HCT116 (cell line): ENCODE results near the gene CPA2. TPM values are rescaled to one million over a fixed set of nuclear protein-coding genes. Genes with fewer than 3 reads are reported as not detected.

ENCODE experiments used
- ATAC-seq: fragments of 200-7000 bp; cut with Tn5 transposase; 2 replicates; pipeline ENCODE4 v1.9.1; 2020; ENCODE audit warnings: mild to moderate bottlenecking, moderate library complexity
- BruUV-seq: library from RNA; stranded (reverse); fragments of 400-500 nt; replicated peaks from 2 replicates; lab custom pipeline; 2021; lab: Mats Ljungman, UMichigan
- CTCF ChIA-PET: fragments of 300-600 bp; sonication (Branson Sonifier 250); formaldehyde crosslinking; loops from one replicate; lab custom pipeline; 2021; ENCODE audit warnings: antibody characterized with exemption; lab: Charles Lee
- POLR2A ChIA-PET: fragments of 300-600, 350-600 bp; sonication (Branson Sonifier 250); formaldehyde crosslinking; loops from one replicate; lab custom pipeline; 2021; ENCODE audit warnings: antibody characterized with exemption; lab: Charles Lee
- RAD21 ChIA-PET, 2 experiments: fragments of 300-600 bp; sonication (Branson Sonifier 250); formaldehyde crosslinking; loops; one replicate each; lab custom pipeline; 2023; ENCODE audit warnings: low total read pairs in 2 of 2; ENCODE audit not compliant: uncharacterized antibody in 2 of 2, unreplicated experiment in 2 of 2, low non-redundant PET in 1 of 2; lab: Charles Lee
- DNase-seq: peaks from one replicate; pipeline ENCODE4 v3.0.0-alpha.2; 2010; ENCODE audit warnings: low read depth, low spot score
- H2AFZ ChIP-seq: fragments of 200-600 bp; shearing (Covaris generic), sonication (generic); 2 replicates; pipeline ENCODE4 v1.6.1; 2017; ENCODE audit warnings: low read depth, mixed run types, mixed read lengths, antibody characterized with exemption, low read length; ENCODE audit not compliant: poor library complexity, severe bottlenecking
- H3K27ac ChIP-seq: 2 replicates; pipeline ENCODE4 v1.5.1; 2012; ENCODE audit warnings: low read depth, low read length
- H3K27me3 ChIP-seq: fragments of 200-600 bp; sonication (generic); 2 replicates; pipeline ENCODE4 v1.6.1; 2016; ENCODE audit warnings: mixed run types, low read length, mixed read lengths; ENCODE audit not compliant: insufficient read depth
- H3K36me3 ChIP-seq, 2 experiments: fragments of 200-500 bp in 1 of 2; fragments of 200-600 bp in 1 of 2; sonication (Bioruptor generic) in 1 of 2; sonication (generic) in 1 of 2; 2 replicates each; pipeline versions ENCODE4 v1.5.1 to v1.6.1; 2014 to 2016; ENCODE audit warnings: low read length in 2 of 2, inconsistent platforms in 1 of 2, mixed read lengths in 1 of 2, mixed run types in 1 of 2; ENCODE audit not compliant: insufficient read depth in 2 of 2, control insufficient read depth in 1 of 2
- H3K4me1 ChIP-seq, 2 experiments: fragments of 200-600 bp in 1 of 2; sonication (generic) in 1 of 2; 2 replicates each; pipeline versions ENCODE4 v1.5.1 to v1.6.1; 2012 to 2017; ENCODE audit warnings: low read length in 2 of 2, inconsistent platforms in 1 of 2, mild to moderate bottlenecking in 1 of 2, mixed read lengths in 1 of 2, mixed run types in 1 of 2, moderate library complexity in 1 of 2; ENCODE audit not compliant: insufficient read depth in 2 of 2, control insufficient read depth in 1 of 2
- H3K4me2 ChIP-seq: fragments of 200-600 bp; sonication (generic); 2 replicates; pipeline ENCODE4 v1.6.1; 2017; ENCODE audit warnings: mixed run types, low read length, mixed read lengths
- H3K4me3 ChIP-seq, 2 experiments: fragments of 200-600 bp in 1 of 2; sonication (generic) in 1 of 2; replicated peaks in 1 of 2; 2 replicates each; pipeline ENCODE4 v1.5.1; 2011 to 2016; ENCODE audit warnings: low read length in 2 of 2, control low read depth in 1 of 2, low read depth in 1 of 2, mild to moderate bottlenecking in 1 of 2, mixed read lengths in 1 of 2, mixed run types in 1 of 2
- H3K79me2 ChIP-seq: fragments of 200-600 bp; sonication (generic); 2 replicates; pipeline ENCODE4 v1.6.1; 2017; ENCODE audit warnings: mild to moderate bottlenecking, mixed run types, low read length, moderate library complexity, mixed read lengths; ENCODE audit not compliant: insufficient read depth
- H3K9ac ChIP-seq: fragments of 200-600 bp; sonication (generic); 2 replicates; pipeline ENCODE4 v1.6.1; 2016; ENCODE audit warnings: low read length, mixed read lengths
- H3K9me2 ChIP-seq: fragments of 200-600 bp; sonication (generic), shearing (Covaris generic); 2 replicates; pipeline ENCODE4 v1.6.1; 2017; ENCODE audit warnings: mixed run types, mild to moderate bottlenecking, moderate library complexity; ENCODE audit not compliant: insufficient read depth
- H3K9me3 ChIP-seq, 2 experiments: fragments of 200-500 bp in 1 of 2; fragments of 200-600 bp in 1 of 2; sonication (Bioruptor generic) in 1 of 2; sonication (generic) in 1 of 2; 2 replicates each; pipeline ENCODE4 v1.6.1; 2014 to 2017; ENCODE audit warnings: low read length in 2 of 2, mixed read lengths in 2 of 2, inconsistent platforms in 1 of 2, low read depth in 1 of 2, mild to moderate bottlenecking in 1 of 2, mixed run types in 1 of 2, moderate library complexity in 1 of 2; ENCODE audit not compliant: control insufficient read depth in 1 of 2, insufficient read depth in 1 of 2
- H4K20me1 ChIP-seq: fragments of 200-600 bp; sonication (generic), shearing (Covaris generic); 2 replicates; pipeline ENCODE4 v1.6.1; 2017; ENCODE audit warnings: mixed run types, mild to moderate bottlenecking, moderate library complexity; ENCODE audit not compliant: insufficient read depth
- CEBPB ChIP-seq: IDR thresholded peaks from 2 replicates; pipeline ENCODE4 v1.6.1; 2012; ENCODE audit warnings: low read depth
- EGR1 ChIP-seq: IDR thresholded peaks from 2 replicates; pipeline ENCODE4 v1.6.1; 2012; ENCODE audit warnings: low read depth
- ELF1 ChIP-seq: IDR thresholded peaks from 2 replicates; pipeline ENCODE4 v1.6.1; 2012; ENCODE audit warnings: low read depth, borderline replicate concordance
- EZH2 ChIP-seq: fragments of 200-600 bp; sonication (generic); IDR thresholded peaks from 2 replicates; pipeline ENCODE4 v1.6.1; 2017; ENCODE audit warnings: antibody characterized with exemption, mixed run types
- EZH2phosphoT487 ChIP-seq: fragments of 200-600 bp; IDR thresholded peaks from 2 replicates; pipeline ENCODE4 v1.6.1; 2018; ENCODE audit warnings: antibody characterized with exemption, borderline replicate concordance
- FOSL1 ChIP-seq: IDR thresholded peaks from 2 replicates; pipeline ENCODE4 v1.6.1; 2012; ENCODE audit warnings: low read depth
- POLR2A ChIP-seq: IDR thresholded peaks from 2 replicates; pipeline ENCODE4 v1.7.0; 2011; ENCODE audit warnings: borderline replicate concordance; ENCODE audit not compliant: insufficient read depth, insufficient read length; ENCODE audit errors: extremely low read depth
- POLR2AphosphoS5 ChIP-seq: IDR thresholded peaks from 2 replicates; pipeline ENCODE4 v1.6.1; 2011; ENCODE audit warnings: mild to moderate bottlenecking, low read depth, low read length, moderate library complexity
- RAD21 ChIP-seq: IDR thresholded peaks from 2 replicates; pipeline ENCODE4 v1.6.1; 2012; ENCODE audit warnings: low read depth, mild to moderate bottlenecking
- REST ChIP-seq: IDR thresholded peaks from 2 replicates; pipeline ENCODE4 v1.6.1; 2012; ENCODE audit warnings: low read depth
- SP1 ChIP-seq: IDR thresholded peaks from 2 replicates; pipeline ENCODE4 v1.6.1; 2012; ENCODE audit warnings: low read depth
- SRF ChIP-seq: IDR thresholded peaks from 2 replicates; pipeline ENCODE4 v1.6.1; 2012; ENCODE audit warnings: low read depth
- YY1 ChIP-seq: IDR thresholded peaks from 2 replicates; pipeline ENCODE4 v1.6.1; 2011; ENCODE audit warnings: low read length, low read depth, moderate library complexity, mild to moderate bottlenecking; ENCODE audit not compliant: insufficient replicate concordance; ENCODE audit errors: extremely low read depth
- ZNF274 ChIP-seq: fragments of 200-500 bp; sonication (Bioruptor generic); IDR thresholded peaks from 2 replicates; pipeline ENCODE4 v1.6.1; 2014; ENCODE audit warnings: mild to moderate bottlenecking, low read depth, low read length, inconsistent platforms
- intact Hi-C: fragments of 100-400 bp; cut with micrococcal nuclease; formaldehyde crosslinking; loops from 2 replicates; pipeline ENCODE4 v1.10.0; 2022
- total RNA-seq: library from RNA; stranded (reverse); gene quantifications from one replicate; pipeline ENCODE4 v1.2.1, GENCODE V29; 2021; ENCODE audit not compliant: unreplicated experiment
- TF ChIP-seq, protein P1 (sequence below): IDR thresholded peaks from 2 replicates; pipeline ENCODE4 v1.6.1; 2012
- TF ChIP-seq, protein P2 (sequence below), 3 experiments: fragments of 200-600 bp in 1 of 3; sonication (generic) in 1 of 3; IDR thresholded peaks in 2 of 3; conservative IDR thresholded peaks in 1 of 3; 2 replicates each; pipeline ENCODE4 v1.5.1; 2012 to 2017; ENCODE audit warnings: low read depth in 2 of 3, low read length in 2 of 3, antibody characterized with exemption in 1 of 3, borderline replicate concordance in 1 of 3, control low read depth in 1 of 3, mild to moderate bottlenecking in 1 of 3, mixed read lengths in 1 of 3, mixed run types in 1 of 3, moderate library complexity in 1 of 3; ENCODE audit not compliant: insufficient read depth in 1 of 3

Gene CPA2
- total RNA-seq, 1 experiment from 2014 or later: 1.5 TPM

DNA sequence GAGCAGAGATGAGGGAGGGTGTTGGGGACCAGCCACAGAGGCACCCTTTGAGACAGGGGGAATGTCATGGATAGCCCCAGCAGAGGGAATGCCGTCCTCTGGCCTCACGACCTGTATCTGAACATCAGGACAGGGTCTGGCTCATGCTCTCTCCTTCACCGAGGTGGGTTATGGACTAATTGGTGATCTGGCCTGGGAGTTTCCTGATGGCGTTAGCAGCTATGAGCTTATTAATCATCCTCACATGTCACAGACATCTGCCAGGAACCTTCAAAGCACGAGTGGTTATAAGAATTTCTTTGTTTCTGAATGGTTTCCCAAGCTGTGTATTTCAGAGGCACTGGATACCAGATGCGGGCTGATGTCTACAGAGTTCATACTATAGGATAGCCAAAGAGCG lies 33.2 kb downstream of the CPA2 start:
- peaks cover 0 to 33% of the 10 kb centered on the region in 2 experiments; a peak in 1 of 4 replicates for H3K36me3 ChIP-seq
- peaks cover 0 to 5% of the 10 kb centered on the region in 2 experiments; a peak in 1 of 4 replicates for H3K4me1 ChIP-seq
- H2AFZ ChIP-seq: no peak overlapping the region
- H3K27ac ChIP-seq: no peak overlapping the region
- RAD21 ChIA-PET: no interaction called here
- no peak overlapping the region for H3K4me3 ChIP-seq
- POLR2A ChIA-PET: no interaction called here
- no peaks in the 10 kb centered on the region for H3K9me3 ChIP-seq
- H3K79me2 ChIP-seq: no peaks in the 10 kb centered on the region
- H3K4me2 ChIP-seq: no peak overlapping the region
- CTCF ChIA-PET: no interaction called here
- H3K9ac ChIP-seq: no peak overlapping the region
- BruUV-seq: no TSS peak
- DNase-seq: no peak
- TF ChIP-seq FOSL1: no peak
- no peak for TF ChIP-seq SRF
- TF ChIP-seq ZNF274: no peak
- TF ChIP-seq POLR2AphosphoS5: no peak
- no peak for TF ChIP-seq YY1
- TF ChIP-seq REST: no peak
- no peak for TF ChIP-seq SP1
- TF ChIP-seq RAD21: no peak
- TF ChIP-seq CEBPB: no peak
- no peak for TF ChIP-seq POLR2A
- no peak for TF ChIP-seq EGR1
- no peak for TF ChIP-seq ELF1
- TF ChIP-seq, protein P1, sequence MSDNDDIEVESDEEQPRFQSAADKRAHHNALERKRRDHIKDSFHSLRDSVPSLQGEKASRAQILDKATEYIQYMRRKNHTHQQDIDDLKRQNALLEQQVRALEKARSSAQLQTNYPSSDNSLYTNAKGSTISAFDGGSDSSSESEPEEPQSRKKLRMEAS: no peak
- TF ChIP-seq, protein P2, sequence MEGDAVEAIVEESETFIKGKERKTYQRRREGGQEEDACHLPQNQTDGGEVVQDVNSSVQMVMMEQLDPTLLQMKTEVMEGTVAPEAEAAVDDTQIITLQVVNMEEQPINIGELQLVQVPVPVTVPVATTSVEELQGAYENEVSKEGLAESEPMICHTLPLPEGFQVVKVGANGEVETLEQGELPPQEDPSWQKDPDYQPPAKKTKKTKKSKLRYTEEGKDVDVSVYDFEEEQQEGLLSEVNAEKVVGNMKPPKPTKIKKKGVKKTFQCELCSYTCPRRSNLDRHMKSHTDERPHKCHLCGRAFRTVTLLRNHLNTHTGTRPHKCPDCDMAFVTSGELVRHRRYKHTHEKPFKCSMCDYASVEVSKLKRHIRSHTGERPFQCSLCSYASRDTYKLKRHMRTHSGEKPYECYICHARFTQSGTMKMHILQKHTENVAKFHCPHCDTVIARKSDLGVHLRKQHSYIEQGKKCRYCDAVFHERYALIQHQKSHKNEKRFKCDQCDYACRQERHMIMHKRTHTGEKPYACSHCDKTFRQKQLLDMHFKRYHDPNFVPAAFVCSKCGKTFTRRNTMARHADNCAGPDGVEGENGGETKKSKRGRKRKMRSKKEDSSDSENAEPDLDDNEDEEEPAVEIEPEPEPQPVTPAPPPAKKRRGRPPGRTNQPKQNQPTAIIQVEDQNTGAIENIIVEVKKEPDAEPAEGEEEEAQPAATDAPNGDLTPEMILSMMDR (IDR thresholded peaks at IDR 0.05 in 2 of 3, conservative IDR thresholded peaks at IDR 0.05 in 1 of 3; ENCODE audit: borderline replicate concordance in 1 of 3, insufficient read depth in 1 of 3, low read depth in 2 of 3, low read length in 2 of 3): no peak
- TF ChIP-seq EZH2: no peak
- TF ChIP-seq EZH2phosphoT487: no peak
- TF ChIP-seq, all 23 proteins: peak for 0
- intact Hi-C loops: no loop called here
- H3K27me3 ChIP-seq: no peaks in the 10 kb centered on the region
- H3K9me2 ChIP-seq: no peaks in the 10 kb centered on the region
- H4K20me1 ChIP-seq: no peaks in the 10 kb centered on the region
- ATAC-seq: no peak
